GM04503 (cell line): ENCODE measurements around the gene CACNA1D.

Experiments
- DNase-seq: peaks from one replicate; pipeline ENCODE4 v3.0.0-alpha.2; 2012; ENCODE audit warnings: low read depth

CACNA1D gene

DNA sequence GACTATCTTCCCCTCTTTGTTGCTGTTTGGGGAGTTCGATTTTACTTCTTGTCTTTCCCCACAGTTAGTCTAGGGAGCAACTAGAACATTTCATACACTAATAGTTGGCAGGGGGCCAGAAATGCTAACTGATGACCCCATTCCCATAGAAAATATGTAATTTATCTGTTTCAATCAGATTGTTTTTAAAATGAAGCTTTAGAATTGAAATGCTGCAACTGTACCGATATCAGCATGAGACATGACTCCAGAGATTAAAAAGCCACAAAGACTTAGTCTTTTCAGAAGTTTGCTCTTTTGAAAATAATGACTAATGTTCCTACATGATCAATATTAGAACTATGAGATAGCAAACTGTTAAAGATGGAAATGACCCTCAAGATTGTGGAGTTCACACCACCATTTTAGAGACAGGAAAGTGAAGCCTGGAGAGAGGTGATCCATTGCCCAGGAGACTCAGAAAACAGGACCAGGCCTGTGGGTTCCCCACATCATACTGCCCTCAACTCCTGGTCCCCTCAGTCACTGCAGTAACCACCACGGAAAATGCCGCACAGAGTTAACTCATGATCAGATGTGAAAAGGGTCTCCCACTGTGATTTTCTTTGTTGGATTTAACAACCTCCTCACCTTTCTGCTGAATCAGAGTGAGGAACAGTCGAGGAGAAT, 221.5 kb downstream of the CACNA1D start:
- no peak for DNase-seq

DNA sequence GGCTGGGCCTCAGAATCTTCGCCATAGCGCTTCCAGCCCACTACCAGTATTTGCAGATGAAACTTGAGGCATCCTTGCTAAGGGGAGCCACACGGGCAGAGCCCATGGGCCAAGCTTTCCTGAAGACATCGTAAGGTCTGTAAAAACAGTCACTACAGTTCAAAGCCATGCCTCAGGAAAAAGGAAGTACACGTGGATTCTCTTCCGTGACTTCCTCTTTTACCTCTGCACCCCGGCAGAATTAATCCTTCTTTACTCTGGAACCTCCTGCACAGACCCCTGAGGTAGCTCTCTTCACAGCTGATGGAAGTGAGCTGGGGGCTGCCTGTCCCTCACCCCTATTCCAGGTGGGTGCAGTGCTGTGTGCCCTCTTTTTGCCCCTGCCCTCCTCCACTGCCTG, 222.6 kb downstream of the CACNA1D start:
- no peak for DNase-seq

DNA sequence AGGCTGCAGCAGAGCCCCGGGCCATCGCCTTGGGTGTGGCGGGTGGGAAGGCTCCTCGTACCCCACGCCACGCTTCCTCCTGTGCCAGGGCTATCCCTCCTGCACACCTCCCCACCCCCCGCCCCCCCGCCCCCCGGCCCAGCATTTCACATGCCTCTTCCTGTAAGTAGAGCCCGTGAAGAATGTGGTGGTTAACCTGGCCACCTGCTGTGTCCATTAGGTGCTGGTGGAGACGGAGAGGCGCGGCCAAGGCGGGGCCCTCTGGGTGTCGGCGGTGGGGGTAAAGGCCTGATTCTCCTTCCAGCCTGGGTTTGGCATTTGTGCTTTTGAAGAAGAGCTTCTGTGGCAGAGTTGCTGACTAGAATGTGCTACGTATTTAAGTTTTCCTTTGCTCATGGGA, 224.1 kb downstream of the CACNA1D start:
- DNase-seq: no peak

DNA sequence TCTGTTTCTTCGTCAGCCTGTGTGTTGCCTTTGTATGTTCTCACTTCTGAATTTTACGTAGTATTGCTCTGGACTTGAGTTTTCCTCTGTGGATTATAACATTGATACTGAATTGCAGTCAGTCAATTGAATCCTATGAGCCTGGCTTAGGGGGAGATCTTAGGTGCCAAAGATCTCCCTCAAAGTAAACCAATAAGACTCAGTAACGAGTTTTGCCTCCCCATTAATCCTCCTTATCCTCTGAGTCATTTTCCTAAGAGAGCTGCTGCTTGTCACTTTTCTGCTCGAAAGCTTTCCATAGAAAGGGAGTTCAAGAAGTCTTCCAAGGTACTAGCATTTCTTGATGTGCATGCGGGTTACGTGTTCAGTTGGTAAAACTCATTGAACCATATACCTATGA, 225.4 kb downstream of the CACNA1D start:
- DNase-seq: no peak

DNA sequence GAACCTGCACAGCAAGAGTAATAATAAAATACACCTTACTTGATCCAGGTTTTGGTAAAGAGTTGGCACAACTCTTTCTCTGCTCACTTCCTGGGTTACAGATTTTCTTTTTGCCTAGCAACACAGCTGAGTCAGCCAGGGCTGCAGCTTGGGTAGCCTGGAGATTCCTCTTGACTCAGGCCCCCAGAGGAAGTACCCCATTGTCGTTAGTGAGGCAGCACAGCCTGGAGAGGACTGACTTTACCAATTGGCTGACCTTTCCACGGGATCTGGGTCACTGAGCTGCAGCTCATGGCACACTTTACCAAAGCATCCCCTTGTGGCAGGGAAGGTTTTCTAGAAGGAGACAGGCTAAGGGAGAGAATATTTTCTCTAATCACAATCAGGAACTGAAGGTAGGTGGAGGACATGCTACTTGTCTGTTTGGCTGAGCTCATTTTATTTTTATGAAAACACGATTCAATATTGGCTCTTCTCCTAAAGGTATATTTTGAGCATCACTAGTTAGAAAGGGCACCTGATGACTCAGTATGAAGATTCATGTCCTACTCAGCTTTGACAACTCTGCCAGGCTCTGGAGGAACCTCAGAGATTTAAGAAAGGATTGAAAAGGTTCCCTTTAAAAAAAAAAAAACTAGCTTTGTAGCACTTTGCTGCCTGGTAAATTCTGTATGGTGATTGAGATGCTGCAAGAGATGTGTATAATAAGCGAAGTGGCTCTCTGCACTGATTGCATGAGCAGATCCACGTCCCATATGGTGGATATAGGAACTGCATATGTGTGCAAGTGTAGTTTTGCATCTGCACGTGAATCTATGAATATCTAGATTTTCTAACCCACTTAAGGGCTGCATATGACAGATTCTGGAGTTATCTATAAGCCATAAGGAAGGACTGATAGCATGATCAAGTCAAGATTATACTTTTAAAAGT, 227.0 kb downstream of the CACNA1D start:
- no peak for DNase-seq

DNA sequence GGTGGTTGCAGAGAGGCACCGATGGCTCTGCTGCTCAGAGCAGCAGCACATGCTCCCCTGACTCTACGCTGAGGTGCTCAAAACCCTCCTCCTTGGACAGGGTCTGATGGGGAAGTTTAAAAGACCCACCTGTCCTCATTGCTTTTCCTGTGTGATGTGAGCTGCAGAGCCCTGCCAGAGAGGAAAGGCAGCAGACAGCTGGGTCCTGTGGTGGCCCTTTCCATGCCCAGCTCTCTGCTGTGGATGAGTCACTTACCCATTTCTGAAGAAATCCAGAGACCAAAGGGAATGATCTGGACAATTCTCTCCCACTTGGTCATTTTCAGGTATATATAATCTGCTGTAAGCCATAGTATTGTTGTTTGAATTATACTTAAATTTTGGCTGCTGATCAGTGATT, 230.2 kb downstream of the CACNA1D start:
- DNase-seq: no peak

DNA sequence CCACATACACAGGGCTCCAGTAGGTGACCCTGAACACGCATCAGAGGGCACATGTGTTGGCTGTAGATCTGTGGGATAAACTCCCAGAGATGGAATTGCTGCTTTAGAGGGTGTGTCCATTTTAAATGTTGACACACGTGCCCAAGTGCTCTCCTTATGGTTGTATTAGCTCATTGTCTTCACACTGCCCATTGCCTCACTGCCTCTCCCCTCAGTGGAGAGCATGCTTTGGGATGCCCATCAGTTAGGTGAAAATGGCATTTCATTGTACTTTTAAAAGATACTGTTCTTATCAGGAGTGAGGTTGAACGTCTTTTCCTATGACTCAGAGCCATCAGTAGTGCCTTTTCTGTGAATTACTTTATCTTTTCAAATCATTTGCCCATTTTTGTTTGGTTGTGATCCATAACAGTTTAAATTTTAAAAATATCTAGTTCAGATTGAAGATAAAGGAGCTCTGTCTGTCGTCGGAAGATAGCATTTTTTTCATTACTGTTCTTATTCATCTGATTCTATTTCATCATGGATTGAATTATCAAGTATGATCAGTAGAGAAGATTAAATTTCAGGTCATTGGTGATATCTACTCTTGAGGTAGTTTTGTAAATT, 231.1 kb downstream of the CACNA1D start:
- no peak for DNase-seq

DNA sequence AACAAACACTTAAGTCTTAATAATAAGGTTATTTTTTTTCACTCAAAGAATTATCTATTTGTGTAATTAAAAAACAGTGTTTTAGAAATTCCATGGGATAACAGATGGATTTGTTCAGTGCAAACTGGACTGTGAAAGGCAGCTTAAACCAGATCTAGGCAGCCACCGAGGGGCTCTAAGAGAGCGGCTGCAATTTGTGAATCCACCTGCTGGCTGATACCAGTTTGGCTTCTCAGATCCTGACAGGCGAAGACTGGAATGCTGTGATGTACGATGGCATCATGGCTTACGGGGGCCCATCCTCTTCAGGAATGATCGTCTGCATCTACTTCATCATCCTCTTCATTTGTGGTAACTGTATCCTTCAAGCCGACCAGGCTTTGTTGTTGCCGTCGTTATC, 232.2 kb downstream of the CACNA1D start:
- no peak for DNase-seq

DNA sequence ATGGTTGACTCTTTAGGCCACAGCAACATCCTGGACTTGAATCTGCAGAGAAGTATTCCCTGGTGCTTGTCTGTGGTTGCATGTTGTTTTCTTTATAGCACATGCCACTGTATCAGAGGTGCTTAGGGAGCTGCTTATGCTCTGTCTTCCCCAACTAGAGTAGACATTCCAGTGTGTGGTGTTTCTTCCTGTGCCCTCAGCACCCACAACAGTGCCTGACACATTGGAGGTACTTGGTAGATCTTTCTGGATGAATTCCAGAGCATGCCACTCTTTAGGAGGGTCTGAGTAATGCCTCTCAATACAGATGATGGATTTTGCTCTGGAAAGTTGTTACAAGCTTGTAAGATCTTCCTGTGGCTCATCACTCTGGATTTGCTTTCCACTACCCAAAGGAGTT, 234.2 kb downstream of the CACNA1D start:
- DNase-seq: no peak

DNA sequence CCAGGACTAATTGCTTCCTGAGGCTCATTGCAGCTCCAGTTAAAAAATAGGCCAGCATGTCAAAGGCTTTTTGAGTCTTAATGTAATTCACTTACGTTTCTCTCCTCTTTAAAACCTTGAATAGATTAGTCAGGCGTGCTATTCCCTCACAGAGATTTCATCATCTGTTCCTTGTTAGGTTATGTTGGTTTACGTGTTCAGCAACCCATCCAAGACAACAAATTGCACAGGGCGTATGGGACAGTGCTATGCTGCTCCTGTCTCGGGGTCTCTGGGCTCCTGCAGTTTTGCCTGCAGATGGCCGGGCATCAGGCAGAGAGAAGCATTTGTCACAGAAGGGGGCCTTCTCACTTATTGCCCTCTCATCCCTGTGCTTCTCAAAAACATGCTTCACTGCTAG, 234.7 kb downstream of the CACNA1D start:
- no peak for DNase-seq

DNA sequence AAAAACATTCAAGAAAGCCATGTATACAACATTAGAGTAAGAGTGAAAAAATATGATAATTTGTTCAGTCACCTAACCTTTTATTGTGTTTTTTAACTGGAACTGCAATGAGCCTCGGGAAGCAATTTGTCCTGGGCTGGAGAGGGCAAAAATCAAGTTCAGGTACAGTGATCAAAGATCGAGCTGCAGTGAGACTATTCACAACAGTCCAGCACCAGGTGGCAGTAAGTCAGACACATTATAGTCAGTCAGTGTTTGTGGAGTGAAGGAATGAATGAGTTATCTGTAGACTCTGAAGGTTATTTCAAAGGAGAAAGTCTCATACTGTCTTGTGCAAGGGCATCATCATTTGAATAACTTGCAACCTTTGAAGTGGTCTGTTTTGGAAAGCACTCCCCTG, 235.2 kb downstream of the CACNA1D start:
- DNase-seq: no peak

DNA sequence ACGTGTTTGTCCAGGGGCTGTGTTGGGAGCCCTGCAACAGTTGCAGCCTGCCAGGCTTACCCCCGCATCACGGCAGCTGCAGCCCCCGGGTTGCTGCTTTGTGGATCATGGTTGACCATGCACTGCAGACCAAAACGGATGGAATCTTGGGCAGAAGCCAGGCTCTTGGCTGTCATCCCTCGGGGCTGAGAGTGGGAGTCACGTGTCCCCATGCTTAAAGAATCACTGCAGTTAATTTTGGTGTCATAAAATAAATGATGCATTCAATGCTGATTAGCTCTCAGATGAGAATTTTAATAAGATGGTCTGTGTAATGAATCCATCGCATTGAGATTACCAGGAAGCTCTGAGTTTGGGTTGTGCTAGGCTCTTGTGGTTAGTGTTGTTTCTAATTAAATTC, 236.2 kb downstream of the CACNA1D start:
- no peak for DNase-seq

DNA sequence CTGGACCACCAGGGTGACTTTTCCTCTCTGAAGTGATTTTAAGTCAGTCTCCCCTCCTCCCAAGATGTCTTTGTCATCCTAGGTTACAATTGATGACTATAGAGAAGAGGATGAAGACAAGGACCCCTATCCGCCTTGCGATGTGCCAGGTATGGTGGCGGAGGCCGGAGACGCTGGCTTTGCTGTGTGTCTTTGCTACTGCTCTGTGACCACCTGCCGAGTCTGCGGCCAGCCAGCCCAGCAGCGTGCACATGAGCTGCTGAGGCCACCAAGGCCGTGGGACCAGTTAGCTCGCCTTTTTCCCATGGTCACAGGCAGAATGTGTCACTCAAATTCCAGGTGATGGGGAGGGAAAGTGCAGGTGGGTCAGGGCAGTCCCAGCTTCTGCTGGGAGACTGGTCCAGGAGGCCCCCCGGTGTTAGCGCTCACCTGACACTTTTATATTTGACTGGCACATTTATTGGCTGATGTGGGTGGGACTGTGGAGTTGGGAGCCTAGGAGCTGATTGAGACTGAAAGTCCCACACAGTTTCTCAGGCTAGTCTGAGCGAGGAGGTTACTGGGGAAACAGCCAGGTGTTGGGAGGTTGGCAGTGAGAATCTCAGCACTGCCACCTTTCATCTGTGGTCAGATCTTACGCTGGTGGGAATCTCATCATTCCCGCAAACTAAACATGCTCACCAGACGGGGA, 237.7 kb downstream of the CACNA1D start:
- DNase-seq: no peak

DNA sequence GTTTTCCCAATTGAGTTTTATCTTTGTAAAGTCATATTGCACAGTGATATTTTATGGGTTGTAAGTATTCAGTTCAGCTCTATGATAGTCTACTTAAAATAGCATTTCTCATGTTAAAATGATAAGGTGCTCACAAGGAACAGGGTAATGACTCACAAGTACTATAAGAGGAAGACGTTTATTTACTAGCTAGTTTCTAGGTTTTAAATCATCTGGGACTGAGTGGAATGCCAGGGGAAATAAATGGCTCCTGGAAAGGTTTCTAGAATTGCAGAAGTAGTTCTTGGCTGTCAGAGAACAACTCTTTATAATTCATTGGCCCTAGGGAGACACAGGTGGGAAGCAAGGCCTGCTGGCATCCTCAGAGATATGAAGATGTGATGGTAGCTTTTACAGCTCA, 239.0 kb downstream of the CACNA1D start:
- DNase-seq: no peak

DNA sequence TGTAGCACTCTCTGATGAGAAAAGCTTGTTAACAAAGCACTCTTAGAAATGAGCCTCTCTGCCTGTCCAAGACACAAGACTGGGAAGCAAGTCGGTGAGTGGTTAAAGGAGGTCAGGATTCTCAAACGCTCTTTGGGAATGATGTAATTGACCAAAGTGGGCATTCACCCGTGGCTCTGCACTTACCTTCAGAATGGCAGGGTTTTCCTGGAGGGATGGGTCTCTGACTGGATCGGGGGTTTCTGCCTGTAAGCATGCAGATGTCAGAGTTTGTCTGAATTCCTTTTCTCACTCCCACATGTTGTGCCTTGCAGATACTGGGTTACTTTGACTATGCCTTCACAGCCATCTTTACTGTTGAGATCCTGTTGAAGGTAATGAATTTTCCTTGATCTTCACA, 245.6 kb downstream of the CACNA1D start:
- DNase-seq: no peak

DNA sequence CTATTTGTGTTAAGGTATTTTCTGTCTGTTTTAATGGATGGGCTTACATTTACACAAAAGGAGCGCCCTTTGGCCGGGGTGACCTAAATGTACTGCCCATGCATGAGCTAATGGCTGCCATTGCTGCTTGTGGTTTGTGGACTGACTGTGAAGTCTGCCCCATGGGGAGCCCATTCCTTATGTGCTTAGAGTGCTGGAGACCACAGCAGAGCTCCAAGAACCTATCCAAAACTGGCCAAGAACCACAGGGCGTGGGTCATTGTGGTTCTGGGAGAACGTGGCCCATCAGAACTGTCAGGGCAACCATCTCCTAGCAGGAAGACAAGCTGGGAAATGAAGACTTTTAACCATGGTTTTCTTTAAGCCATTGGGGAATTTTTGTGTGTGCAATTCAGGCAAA, 246.5 kb downstream of the CACNA1D start:
- no peak for DNase-seq

DNA sequence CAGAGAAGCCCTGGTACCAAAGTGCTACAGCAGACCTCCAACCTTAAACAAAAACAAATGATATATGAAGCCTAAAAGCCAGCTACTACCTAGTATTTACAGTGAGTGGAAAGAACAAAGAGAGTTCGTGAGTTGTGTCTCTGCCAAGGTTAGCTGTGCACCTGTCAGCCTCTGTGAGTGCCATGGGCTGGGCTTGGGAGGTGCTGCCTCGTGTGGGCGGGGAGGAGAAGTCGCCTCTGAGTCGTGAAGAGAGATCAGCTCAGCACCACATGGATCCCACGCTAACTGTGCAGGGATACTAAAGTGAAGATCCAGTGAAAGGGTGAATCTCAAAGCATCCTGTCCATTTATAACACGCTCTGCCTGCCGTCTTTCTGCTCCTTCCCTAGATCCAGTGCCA, 249.9 kb downstream of the CACNA1D start:
- no peak for DNase-seq

DNA sequence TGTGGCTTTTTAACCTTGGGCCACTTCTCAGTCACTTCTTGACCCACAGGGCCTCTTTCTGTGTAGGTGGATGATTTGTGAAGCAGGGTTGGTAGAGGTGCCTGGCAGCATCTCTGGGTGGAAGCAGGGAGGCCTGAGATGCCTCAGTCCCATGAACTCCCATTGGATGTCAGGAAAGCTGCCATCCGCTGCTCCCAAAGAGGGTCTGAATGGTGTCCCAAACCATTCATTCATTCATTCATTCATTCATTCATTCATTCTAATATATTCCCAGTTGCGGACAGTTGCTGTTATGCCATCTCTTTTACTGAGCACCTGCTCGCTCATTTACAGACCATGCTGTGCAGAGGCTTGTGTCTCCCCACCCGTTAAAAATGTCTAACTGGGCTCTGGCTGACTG, 253.1 kb downstream of the CACNA1D start:
- DNase-seq: no peak

DNA sequence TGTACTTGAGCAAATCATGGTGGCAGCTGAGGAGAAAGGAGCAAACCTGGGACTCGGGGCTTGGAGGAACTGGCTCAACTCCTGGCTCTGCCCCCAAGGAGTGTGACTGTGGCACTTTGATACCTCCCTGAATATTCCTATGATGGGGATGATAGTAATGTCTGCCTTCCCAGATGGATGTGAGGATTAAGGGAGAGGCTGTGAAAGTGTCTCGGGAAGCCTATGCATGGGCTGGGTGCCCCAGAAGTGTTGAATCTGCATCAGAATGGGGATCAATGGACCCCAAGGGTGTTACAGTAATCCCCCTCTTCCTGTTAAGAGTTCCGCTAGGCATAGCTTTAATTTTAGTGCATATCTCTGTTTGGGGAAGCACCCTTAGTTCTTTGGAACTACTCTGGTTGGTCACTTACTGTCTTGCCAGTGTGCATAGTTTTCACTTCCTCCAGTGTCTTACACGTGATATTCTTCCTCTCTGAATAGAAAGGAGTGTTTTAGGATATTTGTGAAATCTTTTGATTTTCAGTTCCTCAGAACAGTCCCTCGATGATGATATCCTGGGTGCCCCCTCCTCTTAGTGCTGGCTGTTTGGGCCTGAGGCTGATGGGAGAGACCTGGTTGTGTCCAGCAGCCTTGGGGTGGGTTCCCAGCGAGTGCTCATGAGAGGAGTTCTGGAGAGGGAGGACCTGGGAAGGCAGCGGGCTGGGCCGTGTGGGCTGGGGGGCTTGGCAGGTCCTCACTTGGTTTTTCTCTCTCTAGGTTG, 254.3 kb downstream of the CACNA1D start:
- DNase-seq: no peak

DNA sequence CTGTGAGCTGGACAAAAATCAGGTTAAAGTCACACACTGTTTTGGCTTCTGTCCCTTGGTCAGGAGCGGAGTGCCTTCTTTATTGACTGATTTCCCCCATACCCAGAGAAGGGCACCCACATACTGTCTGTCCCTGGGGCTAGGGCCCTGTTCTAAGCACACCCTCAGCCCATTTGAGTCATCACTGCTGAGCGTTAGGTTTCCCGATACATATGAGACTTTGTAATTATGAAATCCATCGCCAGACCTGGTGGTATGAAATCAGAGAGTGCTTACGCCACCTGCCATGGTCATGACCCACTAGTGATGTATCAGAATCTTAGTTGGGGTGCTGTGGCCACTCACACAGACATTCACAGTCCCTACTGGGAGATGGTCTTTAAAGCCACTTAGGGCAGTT, 255.0 kb downstream of the CACNA1D start:
- DNase-seq: no peak

DNA sequence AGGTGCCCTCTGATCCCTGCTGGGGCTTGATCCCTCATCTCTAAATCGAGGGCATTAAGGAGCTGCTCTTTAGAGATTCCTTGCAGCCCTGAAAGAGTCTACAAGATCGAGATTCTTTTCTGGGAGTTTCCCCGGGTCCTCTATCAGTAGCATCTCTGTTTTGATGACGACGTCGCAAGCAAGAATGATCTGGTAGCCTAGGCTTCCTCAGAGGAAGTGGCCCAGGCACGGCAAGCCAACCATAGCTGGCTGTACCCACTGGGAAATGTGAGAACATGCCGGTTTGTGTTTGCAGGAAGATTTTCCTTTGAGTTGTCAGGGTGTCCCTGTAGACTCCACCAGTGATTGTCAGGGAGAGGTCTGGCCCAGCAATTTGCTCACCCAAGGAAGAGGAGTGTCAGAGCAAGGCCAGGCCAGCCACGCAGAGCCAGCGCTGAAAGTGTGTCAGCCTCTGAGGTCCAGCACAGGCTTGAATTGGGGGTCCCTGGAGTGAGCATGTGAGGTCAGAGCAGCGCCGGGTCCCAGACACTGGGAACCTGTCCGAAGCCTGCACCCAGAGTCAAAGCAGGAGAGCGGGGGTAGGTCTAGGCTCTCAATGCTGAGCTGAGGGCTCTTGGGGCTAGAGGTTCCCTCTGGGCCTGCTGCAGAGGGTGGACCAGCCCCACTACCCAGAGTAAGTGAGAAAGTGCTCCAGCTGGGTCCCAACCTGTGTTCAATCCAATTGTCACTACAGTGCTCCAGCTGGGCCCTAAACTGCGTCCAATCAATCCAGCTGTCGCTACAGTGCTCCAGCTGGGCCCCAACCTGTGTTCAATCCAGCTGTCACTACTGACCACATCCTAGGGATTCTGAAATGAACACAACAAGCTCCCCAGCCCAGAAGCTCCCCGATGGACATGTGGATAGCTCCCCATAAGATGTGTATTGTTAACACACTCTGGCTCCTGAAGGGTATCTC, 256.1 kb downstream of the CACNA1D start:
- DNase-seq: no peak
